Measurements from ENCODE around the gene RAB5B.

Gene RAB5B

GRCh38 chr12:56017181-56017580, 43.3 kb downstream of the RAB5B start:
- ChIA-PET CTCF (interaction anchor here (1.0 to 13.2 kb wide), 2 partner anchors 20 to 30 kb away, joined by 3 to 114 read pairs; partner anchors contain the start of gene SUOX), POLR2A (no interaction called here)
- no peak for DNase-seq (ENCODE audit: extremely low spot score)
- no peak for TF ChIP-seq CTCF (IDR thresholded peaks at IDR 0.05; ENCODE audit: control extremely low read depth, extremely low read depth, low read depth, missing control alignments)

- CTCF ChIA-PET, result interaction anchor here (1.0 to 2.7 kb wide), 4 partner anchors 9 to 29 kb away, joined by 3 to 11 read pairs (median 6); no protein-coding TSS in a partner anchor
- POLR2A ChIA-PET, result no interaction called here
- no peak for DNase-seq (ENCODE audit: extremely low spot score)
- TF ChIP-seq CTCF (IDR thresholded peaks at IDR 0.05; ENCODE audit: control extremely low read depth, extremely low read depth, low read depth, missing control alignments), result no peak
Measured at GRCh38 chr12:56018356-56018755, 44.5 kb downstream of the RAB5B start.

GRCh38 chr12:56020423-56021184, 46.7 kb downstream of the RAB5B start, which contains the start of gene IKZF4:
TSS of gene IKZF4 (plus strand) at chr12:56021043. CDS start at chr12:56021494, 451 bp downstream.
- TF ChIP-seq CTCF (IDR thresholded peaks at IDR 0.05; ENCODE audit: control extremely low read depth, extremely low read depth, low read depth, missing control alignments), result no peak
- ChIA-PET POLR2A (no interaction called here), CTCF (interaction anchor here (1.0 to 3.4 kb wide), 5 partner anchors 9 to 29 kb away, joined by 3 to 15 read pairs (median 7); no protein-coding TSS in a partner anchor)
- DNase-seq (ENCODE audit: extremely low spot score), result peak; percentile 29

- ChIA-PET CTCF (interaction anchor here (1.3 to 3.4 kb wide), 4 partner anchors 8 to 284 kb away, joined by 4 to 15 read pairs (median 6); partner anchors contain the start of gene SUOX), POLR2A (interaction anchor here (0.7 kb wide), 1 partner anchor 33 kb away, joined by 4 read pairs; no protein-coding TSS in a partner anchor)
- no peak for TF ChIP-seq CTCF (IDR thresholded peaks at IDR 0.05; ENCODE audit: control extremely low read depth, extremely low read depth, low read depth, missing control alignments)
- no peak for DNase-seq (ENCODE audit: extremely low spot score)
Measured at GRCh38 chr12:56021889-56022497, 48.1 kb downstream of the RAB5B start.

- DNase-seq (ENCODE audit: extremely low spot score), result no peak
- ChIA-PET POLR2A (interaction anchor here (0.7 kb wide), 1 partner anchor 1437 kb away, joined by 7 read pairs; no protein-coding TSS in a partner anchor), CTCF (interaction anchor here (0.9 to 3.3 kb wide), 19 partner anchors 7 to 294 kb away, joined by 3 to 36 read pairs (median 6); partner anchors contain the start of genes IKZF4, ORMDL2, PYM1 and SUOX)
- no peak for TF ChIP-seq CTCF (IDR thresholded peaks at IDR 0.05; ENCODE audit: control extremely low read depth, extremely low read depth, low read depth, missing control alignments)
Measured at GRCh38 chr12:56028511-56029165, 54.8 kb downstream of the RAB5B start.

- no peak for DNase-seq (ENCODE audit: extremely low spot score)
- ChIA-PET POLR2A (interaction anchor here (0.7 kb wide), 1 partner anchor 1436 kb away, joined by 7 read pairs; no protein-coding TSS in a partner anchor), CTCF (interaction anchor here (0.7 to 3.3 kb wide), 30 partner anchors 8 to 324 kb away, joined by 3 to 36 read pairs (median 5); partner anchors contain the start of genes BLOC1S1, IKZF4, ORMDL2 and PYM1)
- TF ChIP-seq CTCF (IDR thresholded peaks at IDR 0.05; ENCODE audit: control extremely low read depth, extremely low read depth, low read depth, missing control alignments), result no peak
Measured at GRCh38 chr12:56029166-56029519, 55.3 kb downstream of the RAB5B start.
